Ascending aorta (tissue), 2 donors: ENCODE measurements around the gene BHLHA15. TPM values are rescaled to one million over a fixed set of nuclear protein-coding genes. Genes with fewer than 3 reads are reported as not detected.

Source experiments
- DNase-seq, 2 donors: peaks; one replicate each; pipeline ENCODE4 v3.0.0-alpha.2; 2019; ENCODE audit warnings: low spot score in 2 of 2
- H3K27ac ChIP-seq, 2 donors: fragments of 200-600 bp; sonication (generic); one replicate each; pipeline ENCODE4 v1.5.1; 2016 to 2017; ENCODE audit warnings: mild to moderate bottlenecking in 1 of 2
- H3K27me3 ChIP-seq: fragments of 200-600 bp; sonication (generic); one replicate; pipeline ENCODE4 v1.5.1; 2017
- H3K36me3 ChIP-seq, 2 donors: fragments of 200-600 bp; sonication (generic); one replicate each; pipeline ENCODE4 v1.5.1; 2016
- H3K4me1 ChIP-seq, 2 donors: fragments of 200-600 bp; sonication (generic); one replicate each; pipeline ENCODE4 v1.5.1; 2016 to 2017; ENCODE audit warnings: mild to moderate bottlenecking in 1 of 2
- H3K4me3 ChIP-seq, 2 donors: fragments of 200-600 bp; sonication (generic); one replicate each; pipeline ENCODE4 v1.5.1; 2016 to 2017; ENCODE audit warnings: mild to moderate bottlenecking in 1 of 2
- H3K9me3 ChIP-seq, 2 donors: fragments of 200-600 bp; sonication (generic); one replicate each; pipeline ENCODE4 v1.5.1; 2016
- intact Hi-C: fragments of 100-400 bp; cut with DNase I; formaldehyde crosslinking; loops from one replicate; pipeline ENCODE4 v1.15.1; 2023
- total RNA-seq: library from RNA; depleted of rRNA; stranded (reverse); fragments of >200 nt; gene quantifications from one replicate; pipeline ENCODE4 v1.1.0, GENCODE V29; 2016
- TF ChIP-seq, protein P1 (sequence below), 3 experiments: fragments of 200-600 bp in 2 of 3; fragments of 450-650 bp in 1 of 3; sonication (generic) in 2 of 3; IDR thresholded peaks; one replicate each; pipeline ENCODE4 v1.5.1; 2016 to 2019; ENCODE audit warnings: antibody characterized with exemption in 3 of 3, mild to moderate bottlenecking in 1 of 3, moderate library complexity in 1 of 3

The BHLHA15 gene
- total RNA-seq, 1 donor from 2014 or later = not detected

- TF ChIP-seq, protein P1, sequence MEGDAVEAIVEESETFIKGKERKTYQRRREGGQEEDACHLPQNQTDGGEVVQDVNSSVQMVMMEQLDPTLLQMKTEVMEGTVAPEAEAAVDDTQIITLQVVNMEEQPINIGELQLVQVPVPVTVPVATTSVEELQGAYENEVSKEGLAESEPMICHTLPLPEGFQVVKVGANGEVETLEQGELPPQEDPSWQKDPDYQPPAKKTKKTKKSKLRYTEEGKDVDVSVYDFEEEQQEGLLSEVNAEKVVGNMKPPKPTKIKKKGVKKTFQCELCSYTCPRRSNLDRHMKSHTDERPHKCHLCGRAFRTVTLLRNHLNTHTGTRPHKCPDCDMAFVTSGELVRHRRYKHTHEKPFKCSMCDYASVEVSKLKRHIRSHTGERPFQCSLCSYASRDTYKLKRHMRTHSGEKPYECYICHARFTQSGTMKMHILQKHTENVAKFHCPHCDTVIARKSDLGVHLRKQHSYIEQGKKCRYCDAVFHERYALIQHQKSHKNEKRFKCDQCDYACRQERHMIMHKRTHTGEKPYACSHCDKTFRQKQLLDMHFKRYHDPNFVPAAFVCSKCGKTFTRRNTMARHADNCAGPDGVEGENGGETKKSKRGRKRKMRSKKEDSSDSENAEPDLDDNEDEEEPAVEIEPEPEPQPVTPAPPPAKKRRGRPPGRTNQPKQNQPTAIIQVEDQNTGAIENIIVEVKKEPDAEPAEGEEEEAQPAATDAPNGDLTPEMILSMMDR (IDR thresholded peaks at IDR 0.05) = no peak
- peak in 1 of 2 donors; percentile 62 for DNase-seq
- no peak overlapping the region for H3K27ac ChIP-seq
- no peaks in the 10 kb centered on the region for H3K4me1 ChIP-seq
- intact Hi-C loops = no loop called here
- no peak overlapping the region for H3K4me3 ChIP-seq
- H3K36me3 ChIP-seq = peaks cover 13 to 18% of the 10 kb centered on the region in 2 donors
- no peaks in the 10 kb centered on the region for H3K27me3 ChIP-seq
- H3K9me3 ChIP-seq = no peaks in the 10 kb centered on the region
These were observed 2.9 kb downstream of the BHLHA15 start for GRCh38 chr7:98213888-98214810.

- intact Hi-C loops = no loop called here
- Histone ChIP-seq H3K4me3 (no peak overlapping the region), H3K9me3 (no peaks in the 10 kb centered on the region), H3K27ac (no peak overlapping the region), H3K4me1 (no peaks in the 10 kb centered on the region), H3K27me3 (no peaks in the 10 kb centered on the region), H3K36me3 (peaks cover 18 to 22% of the 10 kb centered on the region in 2 donors)
- peak in 1 of 2 donors; percentile 50 for DNase-seq
- TF ChIP-seq, protein P1 (IDR thresholded peaks at IDR 0.05) = no peak
These were observed 3.6 kb downstream of the BHLHA15 start for GRCh38 chr7:98214811-98215321.

DNA sequence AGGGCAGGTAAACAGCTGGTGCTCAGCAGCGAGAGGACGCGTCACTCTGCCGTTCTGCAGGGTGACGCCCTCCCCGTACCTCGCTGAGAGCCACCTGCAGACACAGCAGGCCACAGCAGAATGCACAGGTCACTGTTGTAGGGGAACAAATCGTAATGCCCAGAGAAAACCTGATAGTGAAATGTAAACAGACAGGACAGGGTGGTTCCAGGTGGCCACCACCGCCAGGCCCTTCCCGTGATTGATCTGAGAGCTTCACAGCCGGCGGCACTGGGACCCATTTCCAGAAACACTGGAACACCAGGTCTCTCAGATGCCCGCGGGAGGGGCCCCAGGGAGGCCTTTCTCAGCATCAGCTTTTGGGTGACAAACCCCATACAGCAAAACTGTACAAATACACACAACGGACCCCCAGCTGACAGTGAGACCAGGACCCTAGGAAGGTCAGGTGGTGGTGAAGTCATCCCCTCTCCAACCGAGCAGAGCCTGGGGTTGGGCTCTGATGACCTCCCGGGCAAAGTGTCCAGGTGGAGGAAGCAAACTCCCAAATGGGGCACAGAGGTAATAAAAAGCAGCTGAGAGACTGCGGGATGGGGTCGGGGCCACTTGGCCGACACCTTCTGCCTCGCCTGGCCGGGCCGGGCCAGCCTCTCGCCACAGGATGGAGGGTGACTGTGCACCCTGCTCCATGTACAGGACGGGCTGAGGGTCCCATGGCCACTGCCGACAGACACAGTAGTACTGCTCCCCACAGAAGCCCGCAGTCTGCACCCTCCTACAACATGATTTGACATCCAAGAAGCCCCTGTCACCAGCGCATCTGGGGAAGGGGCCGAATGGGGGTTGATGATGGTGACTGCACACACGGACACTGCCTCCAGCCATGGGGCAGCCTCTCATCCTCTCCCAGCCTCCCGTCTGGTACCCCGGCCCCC, 4.6 kb downstream of the BHLHA15 start:
- intact Hi-C loops = no loop called here
- DNase-seq = peak in 1 of 2 donors; percentile 48
- TF ChIP-seq, protein P1 (IDR thresholded peaks at IDR 0.05) = no peak

GRCh38 chr7:98216941-98217622, 5.8 kb downstream of the BHLHA15 start:
- no peaks in the 10 kb centered on the region for H3K4me1 ChIP-seq
- no peak for DNase-seq
- TF ChIP-seq, protein P1 (IDR thresholded peaks at IDR 0.05) = no peak
- no peaks in the 10 kb centered on the region for H3K27me3 ChIP-seq
- no peak overlapping the region for H3K4me3 ChIP-seq
- no peaks in the 10 kb centered on the region for H3K9me3 ChIP-seq
- H3K27ac ChIP-seq = no peak overlapping the region
- H3K36me3 ChIP-seq = peaks cover 30 to 31% of the 10 kb centered on the region in 2 donors
- intact Hi-C loops = no loop called here

More for the DNA sequence above, 4.6 kb downstream of the BHLHA15 start:
- no peaks in the 10 kb centered on the region for H3K9me3 ChIP-seq
- H3K36me3 ChIP-seq = peaks cover 18 to 22% of the 10 kb centered on the region in 2 donors
- no peaks in the 10 kb centered on the region for H3K27me3 ChIP-seq
- no peak overlapping the region for H3K4me3 ChIP-seq
- H3K4me1 ChIP-seq = no peaks in the 10 kb centered on the region
- no peak overlapping the region for H3K27ac ChIP-seq
